ENCODE data around the gene TANC1.
A peak's percentile ranks its signal among the peaks of the same experiment; 100 is the strongest.

Gene TANC1

GRCh38 chr2:158968396-158969161 is at the start of gene TANC1:
TSS of gene TANC1 (plus strand) at chr2:158968640. CDS start at chr2:159065911, 97,271 bp downstream.
- DNase-seq: peak; percentile 36

GRCh38 chr2:158921599-158922408 is 46.6 kb upstream of the TANC1 start:
- no peak for DNase-seq

- no peak for DNase-seq
Observed at GRCh38 chr2:158922601-158923000, 45.8 kb upstream of the TANC1 start.

- DNase-seq: no peak
Observed at GRCh38 chr2:158923180-158923594, 45.3 kb upstream of the TANC1 start.

- no peak for DNase-seq
Observed at GRCh38 chr2:158923641-158924040, 44.8 kb upstream of the TANC1 start.

GRCh38 chr2:158926478-158926948 is 41.9 kb upstream of the TANC1 start:
- no peak for DNase-seq

GRCh38 chr2:158928515-158928914 is 39.9 kb upstream of the TANC1 start:
- no peak for DNase-seq

GRCh38 chr2:158928965-158929364 is 39.5 kb upstream of the TANC1 start:
- DNase-seq: no peak

- DNase-seq: no peak
Observed at GRCh38 chr2:158931572-158931971, 36.9 kb upstream of the TANC1 start.

GRCh38 chr2:158932131-158932645 is 36.3 kb upstream of the TANC1 start:
- no peak for DNase-seq

GRCh38 chr2:158934170-158934569 is 34.3 kb upstream of the TANC1 start:
- no peak for DNase-seq

GRCh38 chr2:158935617-158936016 is 32.8 kb upstream of the TANC1 start:
- no peak for DNase-seq

- DNase-seq: no peak
Observed at GRCh38 chr2:158936978-158937377, 31.5 kb upstream of the TANC1 start.

GRCh38 chr2:158940356-158940755 is 28.1 kb upstream of the TANC1 start:
- no peak for DNase-seq

- no peak for DNase-seq
Observed at GRCh38 chr2:158943973-158944372, 24.5 kb upstream of the TANC1 start.

GRCh38 chr2:158948964-158949699 is 19.3 kb upstream of the TANC1 start:
- DNase-seq: no peak

- no peak for DNase-seq
Observed at GRCh38 chr2:158953454-158953853, 15.0 kb upstream of the TANC1 start.

- DNase-seq: no peak
Observed at GRCh38 chr2:158953926-158954763, 14.3 kb upstream of the TANC1 start.

GRCh38 chr2:158955842-158956365 is 12.5 kb upstream of the TANC1 start:
- DNase-seq: no peak

GRCh38 chr2:158958365-158958764 is 10.1 kb upstream of the TANC1 start:
- no peak for DNase-seq

- DNase-seq: no peak
Observed at GRCh38 chr2:158960193-158960592, 8.2 kb upstream of the TANC1 start.

GRCh38 chr2:158962074-158962473 is 6.4 kb upstream of the TANC1 start:
- DNase-seq: no peak
